Activated T-helper 1 cell treated with anti-CD3 and anti-CD28 coated beads, Interleukin-12 subunit alpha, Interleukin-12 subunit beta, Interleukin-2, Interleukin-4 antibody, amounts not matched to agents 30 ng/mL and 10 ng/mL and 1 ng/mL, durations not matched to agents 14 hours and 24 hours and 36 hours (primary cell): Measurements from ENCODE around the gene UBE2V1. TPM values are rescaled to one million over a fixed set of nuclear protein-coding genes. Genes with fewer than 3 reads are reported as not detected.

Experiments used
- DNase-seq: peaks from one replicate; pipeline ENCODE4 v3.0.0; 2021; ENCODE audit warnings: low spot score
- H3K27ac Mint-ChIP-seq: one replicate; pipeline ENCODE4 v1.8.0; 2021; ENCODE audit warnings: mild to moderate bottlenecking, mixed read lengths
- H3K27me3 Mint-ChIP-seq: one replicate; pipeline ENCODE4 v1.8.0; 2022; ENCODE audit warnings: mild to moderate bottlenecking, moderate library complexity, mixed read lengths; ENCODE audit not compliant: insufficient read depth
- H3K36me3 Mint-ChIP-seq: one replicate; pipeline ENCODE4 v1.8.0; 2021; ENCODE audit warnings: low read depth, mixed read lengths
- H3K4me1 Mint-ChIP-seq: one replicate; pipeline ENCODE4 v1.8.0; 2021; ENCODE audit warnings: low read depth, mixed read lengths
- H3K4me3 Mint-ChIP-seq: one replicate; pipeline ENCODE4 v1.8.0; 2021; ENCODE audit warnings: mild to moderate bottlenecking, moderate library complexity, mixed read lengths
- H3K9me3 Mint-ChIP-seq: one replicate; pipeline ENCODE4 v1.8.0; 2021; ENCODE audit warnings: mixed read lengths
- intact Hi-C: fragments of 100-400 bp; cut with micrococcal nuclease; formaldehyde crosslinking; loops from one replicate; pipeline ENCODE4 v1.15.1; 2024
- total RNA-seq: library from RNA; stranded (reverse); gene quantifications from 2 replicates; pipeline ENCODE4 v1.2.3, GENCODE V29; 2022

Gene UBE2V1
- total RNA-seq, 1 donor from 2014 or later, result 170 TPM

GRCh38 chr20:50034567-50035180 lies 78.3 kb downstream of the UBE2V1 start:
- no peaks in the 10 kb centered on the region for H3K36me3 Mint-ChIP-seq

GRCh38 chr20:50032955-50033666 lies 79.8 kb downstream of the UBE2V1 start:
- Mint-ChIP-seq H3K9me3 (no peaks in the 10 kb centered on the region), H3K27ac (no peak overlapping the region), H3K27me3 (no peaks in the 10 kb centered on the region), H3K4me3 (no peak overlapping the region), H3K4me1 (no peaks in the 10 kb centered on the region), H3K36me3 (no peaks in the 10 kb centered on the region)
- no peak for DNase-seq
- intact Hi-C loops, result no loop called here

More at GRCh38 chr20:50034567-50035180, 78.3 kb downstream of the UBE2V1 start:
- Mint-ChIP-seq H3K9me3 (no peaks in the 10 kb centered on the region), H3K4me3 (no peak overlapping the region), H3K4me1 (no peaks in the 10 kb centered on the region), H3K27me3 (no peaks in the 10 kb centered on the region), H3K27ac (no peak overlapping the region)
- intact Hi-C loops, result no loop called here
- DNase-seq, result no peak

Other genes with a start within 250 kb of the UBE2V1 start
- 9.7 and 10.4 TPM in 2 replicates for gene SPATA2, start 197.6 kb downstream of the UBE2V1 start, total RNA-seq
- 58.7 and 60.3 TPM in 2 replicates for gene RNF114, start 176.8 kb downstream of the UBE2V1 start, total RNA-seq
- 3.5 and 3.9 TPM in 2 replicates for gene SNAI1, start 130.2 kb downstream of the UBE2V1 start, total RNA-seq
- 30.7 and 33.4 TPM in 2 replicates for gene PEDS1, start 40.6 kb upstream of the UBE2V1 start, total RNA-seq
- 52.3 and 55.2 TPM in 2 replicates for gene CEBPB, start 77.7 kb upstream of the UBE2V1 start, total RNA-seq